Thoracic aorta (tissue), 2 donors: ENCODE results near the gene SCARB2. TPM values are rescaled to one million over a fixed set of nuclear protein-coding genes. Genes with fewer than 3 reads are reported as not detected.
"Not testable (repeated sequence)": the region's sequence is repeated elsewhere in the genome, so short reads cannot be mapped to it uniquely, and the experiment has no call there.

ENCODE experiments used
- ATAC-seq: fragments of 150-250 bp; one replicate; pipeline ENCODE4 v1.8.0; 2017; ENCODE audit warnings: low read depth; ENCODE audit not compliant: insufficient number of reproducible peaks, low FRiP score
- DNase-seq: peaks from one replicate; pipeline ENCODE4 v3.0.0-alpha.2; 2020; ENCODE audit warnings: low spot score
- H3K27ac ChIP-seq, 2 donors: fragments of 200-600 bp; sonication (generic); 1 replicate in 1 of 2; 2 replicates in 1 of 2; pipeline ENCODE4 v1.5.1; 2016; ENCODE audit warnings: mild to moderate bottlenecking in 2 of 2, moderate library complexity in 2 of 2
- H3K27me3 ChIP-seq: fragments of 200-600 bp; sonication (generic); replicated peaks from 2 replicates; pipeline ENCODE4 v1.6.0; 2016; ENCODE audit warnings: mild to moderate bottlenecking; ENCODE audit not compliant: insufficient read depth
- H3K36me3 ChIP-seq: fragments of 200-600 bp; sonication (generic); one replicate; pipeline ENCODE4 v1.5.1; 2016
- H3K4me1 ChIP-seq, 2 donors: fragments of 200-600 bp; sonication (generic); 1 replicate in 1 of 2; 2 replicates in 1 of 2; pipeline versions ENCODE4 v1.5.1 to v1.6.0; 2016; ENCODE audit warnings: low read depth in 2 of 2, mild to moderate bottlenecking in 1 of 2; ENCODE audit not compliant: control insufficient read depth in 1 of 2
- H3K4me3 ChIP-seq: fragments of 200-600 bp; sonication (generic); 2 replicates; pipeline ENCODE4 v1.5.1; 2016; ENCODE audit warnings: mild to moderate bottlenecking
- H3K9me3 ChIP-seq: fragments of 200-600 bp; sonication (generic); 2 replicates; pipeline ENCODE4 v1.5.1; 2016
- total RNA-seq, 2 donors: library from RNA; depleted of rRNA; stranded (reverse); fragments of >200 nt; gene quantifications; one replicate each; pipeline versions ENCODE4 v1.1.0 to v1.2.3, GENCODE V29; 2016
- TF ChIP-seq, protein P1 (sequence below): fragments of 200-600 bp; sonication (generic); IDR thresholded peaks from one replicate; pipeline ENCODE4 v1.5.1; 2019; ENCODE audit warnings: antibody characterized with exemption

The SCARB2 gene
- total RNA-seq, 2 donors from 2014 or later, result 133 to 165 TPM

DNA sequence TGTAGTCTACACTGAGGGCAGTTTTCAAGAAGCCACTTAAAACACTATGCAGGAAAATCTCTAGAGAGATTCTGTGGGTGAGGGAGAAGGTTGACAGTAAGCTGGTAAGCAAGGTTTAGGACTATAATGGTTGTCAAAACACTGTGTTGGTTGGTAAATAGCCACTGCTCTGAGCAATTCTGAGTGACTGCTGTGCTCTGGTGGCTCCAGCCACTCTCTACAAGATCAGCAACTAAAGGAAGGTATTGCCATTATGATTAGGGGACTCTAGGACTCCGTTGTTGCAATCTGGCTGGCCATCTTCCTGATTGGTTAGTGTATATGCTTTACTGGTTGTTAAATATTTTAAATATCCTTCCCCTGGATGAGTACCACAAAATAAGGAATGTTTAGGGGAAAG is 32.4 kb upstream of the SCARB2 start:
- Histone ChIP-seq H3K4me3 (no peak overlapping the region), H3K27me3 (no peaks in the 10 kb centered on the region), H3K9me3 (no peaks in the 10 kb centered on the region), H3K4me1 (peaks cover 4 to 5% of the 10 kb centered on the region in 2 donors), H3K36me3 (no peaks in the 10 kb centered on the region), H3K27ac (no peak overlapping the region)
- ATAC-seq, result no peak
- TF ChIP-seq, protein P1, sequence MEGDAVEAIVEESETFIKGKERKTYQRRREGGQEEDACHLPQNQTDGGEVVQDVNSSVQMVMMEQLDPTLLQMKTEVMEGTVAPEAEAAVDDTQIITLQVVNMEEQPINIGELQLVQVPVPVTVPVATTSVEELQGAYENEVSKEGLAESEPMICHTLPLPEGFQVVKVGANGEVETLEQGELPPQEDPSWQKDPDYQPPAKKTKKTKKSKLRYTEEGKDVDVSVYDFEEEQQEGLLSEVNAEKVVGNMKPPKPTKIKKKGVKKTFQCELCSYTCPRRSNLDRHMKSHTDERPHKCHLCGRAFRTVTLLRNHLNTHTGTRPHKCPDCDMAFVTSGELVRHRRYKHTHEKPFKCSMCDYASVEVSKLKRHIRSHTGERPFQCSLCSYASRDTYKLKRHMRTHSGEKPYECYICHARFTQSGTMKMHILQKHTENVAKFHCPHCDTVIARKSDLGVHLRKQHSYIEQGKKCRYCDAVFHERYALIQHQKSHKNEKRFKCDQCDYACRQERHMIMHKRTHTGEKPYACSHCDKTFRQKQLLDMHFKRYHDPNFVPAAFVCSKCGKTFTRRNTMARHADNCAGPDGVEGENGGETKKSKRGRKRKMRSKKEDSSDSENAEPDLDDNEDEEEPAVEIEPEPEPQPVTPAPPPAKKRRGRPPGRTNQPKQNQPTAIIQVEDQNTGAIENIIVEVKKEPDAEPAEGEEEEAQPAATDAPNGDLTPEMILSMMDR, result no peak
- no peak for DNase-seq

DNA sequence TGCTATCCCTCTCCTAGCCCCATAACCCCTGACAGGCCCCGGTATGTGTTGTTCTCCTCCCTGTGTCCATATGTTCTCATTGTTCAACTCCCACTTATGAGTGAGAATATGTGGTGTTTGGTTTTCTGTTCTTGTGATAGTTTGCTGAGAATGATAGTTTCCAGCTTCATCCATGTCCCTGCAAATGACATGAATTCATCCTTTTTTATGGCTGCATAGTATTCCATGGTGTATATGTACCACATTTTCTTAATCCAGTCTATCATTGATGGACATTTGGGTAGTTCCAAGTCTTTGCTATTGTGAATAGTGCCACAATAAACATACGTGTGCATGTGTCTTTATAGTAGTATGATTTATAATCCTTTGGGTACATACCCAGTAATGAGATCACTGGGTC is 30.3 kb upstream of the SCARB2 start:
- not testable (repeated sequence) for DNase-seq, H3K27me3 ChIP-seq, H3K9me3 ChIP-seq, H3K4me1 ChIP-seq, H3K36me3 ChIP-seq, H3K27ac ChIP-seq, H3K4me3 ChIP-seq, ATAC-seq

DNA sequence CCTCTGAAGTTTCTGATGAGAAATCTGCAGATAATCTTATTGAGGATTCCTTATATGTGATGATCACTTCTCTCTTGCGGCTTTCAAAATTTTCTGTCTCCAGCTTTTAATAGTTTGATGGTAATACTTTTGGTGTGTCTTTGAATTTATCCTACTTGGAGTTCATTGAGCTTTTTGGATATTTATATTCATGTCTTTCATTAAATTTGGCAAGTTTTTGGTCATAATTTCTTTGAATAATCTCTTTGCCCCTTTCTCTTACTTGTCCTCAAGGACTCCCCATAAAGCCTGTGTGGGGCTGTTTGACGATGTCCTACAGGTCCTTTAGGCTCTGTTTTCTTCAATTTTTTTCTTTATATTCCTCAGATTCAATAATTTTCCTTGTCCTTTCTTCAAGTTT is 26.6 kb upstream of the SCARB2 start:
- Histone ChIP-seq H3K27ac (no peak overlapping the region), H3K4me1 (peaks cover 0 to 8% of the 10 kb centered on the region in 2 donors), H3K36me3 (no peaks in the 10 kb centered on the region), H3K9me3 (peaks cover 7% of the 10 kb centered on the region), H3K27me3 (no peaks in the 10 kb centered on the region), H3K4me3 (no peak overlapping the region)
- ATAC-seq (no peak), DNase-seq (no peak)
- TF ChIP-seq, protein P1, result no peak

DNA sequence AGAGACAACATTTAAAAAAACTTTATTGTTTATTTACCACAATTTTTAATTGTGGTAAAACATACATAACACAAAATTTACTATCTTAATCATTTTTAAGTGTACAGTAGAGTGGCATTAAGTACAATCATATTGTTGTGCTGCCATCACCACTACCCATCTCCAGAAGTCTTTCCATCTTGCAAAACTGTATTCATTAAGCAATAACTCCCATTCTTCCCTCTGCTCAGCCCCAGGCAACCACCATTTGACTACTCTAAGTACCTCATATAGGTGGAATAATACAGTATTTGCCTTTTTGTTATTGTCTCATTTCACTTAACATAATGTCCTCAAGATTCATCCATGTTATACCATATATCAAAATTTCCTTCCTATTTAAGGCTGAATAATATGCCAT is 25.1 kb upstream of the SCARB2 start:
- Histone ChIP-seq H3K4me3 (no peak overlapping the region), H3K9me3 (peaks cover 7% of the 10 kb centered on the region), H3K36me3 (no peaks in the 10 kb centered on the region), H3K4me1 (peaks cover 0 to 8% of the 10 kb centered on the region in 2 donors), H3K27ac (peak overlapping the region; percentile 75 to 79), H3K27me3 (no peaks in the 10 kb centered on the region)
- TF ChIP-seq, protein P1, result no peak
- ATAC-seq (no peak), DNase-seq (no peak)

DNA sequence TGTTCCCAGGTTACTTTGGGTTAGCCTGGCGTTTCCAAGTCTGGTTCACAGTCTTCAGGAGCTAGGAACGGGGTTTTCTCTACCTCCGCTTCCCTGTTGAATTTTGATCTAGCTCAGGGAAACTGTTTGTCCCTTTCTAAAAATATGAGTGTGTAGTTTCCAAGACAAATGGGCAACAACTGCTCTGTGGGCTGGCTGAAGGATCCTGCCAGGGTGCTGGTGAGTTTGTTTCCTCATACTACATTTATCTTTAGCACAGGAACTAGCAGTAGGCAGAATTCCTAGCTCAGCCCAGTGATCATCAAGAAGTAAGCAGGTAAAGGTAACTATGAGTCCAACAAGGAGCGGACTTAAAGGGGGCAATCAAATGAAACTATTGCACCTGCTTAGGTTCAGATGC is 24.6 kb upstream of the SCARB2 start:
- Histone ChIP-seq H3K9me3 (peaks cover 7% of the 10 kb centered on the region), H3K4me3 (no peak overlapping the region), H3K27ac (peak overlapping the region; percentile 75 to 79), H3K27me3 (no peaks in the 10 kb centered on the region), H3K4me1 (peaks cover 0 to 8% of the 10 kb centered on the region in 2 donors), H3K36me3 (no peaks in the 10 kb centered on the region)
- no peak for DNase-seq
- no peak for ATAC-seq
- TF ChIP-seq, protein P1, result no peak

DNA sequence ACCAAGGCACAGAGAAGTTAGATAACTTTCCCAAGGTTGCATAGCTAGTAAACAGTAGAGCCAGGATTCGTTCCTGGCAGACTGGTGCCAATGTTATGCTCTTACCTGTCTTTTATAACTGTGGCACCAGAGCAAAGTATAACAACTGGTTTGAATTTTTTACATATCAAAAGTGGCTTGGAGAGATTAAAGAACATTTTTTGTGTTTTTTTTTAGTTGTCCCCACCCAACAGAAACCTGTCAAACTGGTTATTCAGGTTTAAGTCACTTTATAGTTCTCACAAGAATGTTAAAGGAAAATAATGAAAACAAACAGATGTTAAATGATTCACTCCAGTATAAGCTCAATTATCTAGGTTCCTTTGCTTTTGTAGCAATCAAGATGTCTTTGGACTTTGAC is 22.3 kb upstream of the SCARB2 start:
- ATAC-seq (no peak), DNase-seq (no peak)
- no peaks in the 10 kb centered on the region for H3K36me3 ChIP-seq
- no peaks in the 10 kb centered on the region for H3K27me3 ChIP-seq
- H3K4me1 ChIP-seq, result peaks cover 0 to 8% of the 10 kb centered on the region in 2 donors
- H3K4me3 ChIP-seq, result no peak overlapping the region
- H3K9me3 ChIP-seq, result peaks cover 7% of the 10 kb centered on the region
- TF ChIP-seq, protein P1, result no peak
- no peak overlapping the region for H3K27ac ChIP-seq
